ENCODE results near the gene ZDBF2.
"Not testable (repeated sequence)": the region's sequence is repeated elsewhere in the genome, so short reads cannot be mapped to it uniquely, and the experiment has no call there.

The ZDBF2 gene

GRCh38 chr2:206274434-206275311 lies at the start of gene ZDBF2:
Gene ZDBF2 (plus strand): TSS chr2:206274663. CDS start chr2:206281850, 7,187 bp downstream.
- DNase-seq, result peak; percentile 14 to 64

DNA sequence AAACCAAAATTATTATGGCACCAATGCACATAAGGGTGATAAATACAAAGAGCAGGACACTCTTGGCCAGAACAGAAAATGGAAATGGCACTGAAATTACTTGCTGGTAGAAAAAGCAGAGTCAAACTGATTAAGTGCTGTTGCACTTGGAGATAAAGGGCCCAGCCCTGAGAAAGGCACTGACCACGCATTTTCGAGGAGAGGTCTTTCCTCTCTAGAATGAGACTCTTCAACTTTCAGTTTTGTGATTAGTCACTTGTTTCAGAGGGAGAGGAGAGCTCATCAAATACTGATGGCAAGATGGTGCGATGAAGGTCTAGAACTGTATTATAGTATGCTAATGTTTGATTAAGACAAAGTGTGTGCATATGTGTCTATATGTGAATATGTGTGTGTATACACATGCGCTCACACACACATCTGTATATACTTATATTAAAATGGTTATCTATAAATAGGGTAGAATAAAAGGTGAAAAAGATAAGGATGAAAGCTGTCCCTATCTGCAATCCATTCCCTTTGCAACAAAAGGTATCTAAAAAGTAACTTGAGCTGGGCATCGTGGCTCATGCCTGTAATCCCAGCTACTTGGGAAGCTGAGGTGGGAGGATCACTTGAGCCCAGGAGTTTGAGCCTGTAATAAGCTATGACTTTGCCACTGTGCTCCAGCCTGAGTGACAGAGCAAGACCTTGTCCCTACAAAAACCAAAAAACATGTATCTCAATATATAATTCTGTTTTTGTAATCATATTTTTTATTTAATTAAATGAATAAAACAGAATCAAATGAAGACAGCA lies 48.8 kb upstream of the ZDBF2 start:
- no peak for DNase-seq

GRCh38 chr2:206228636-206229035 lies 45.8 kb upstream of the ZDBF2 start:
- DNase-seq, result not testable (repeated sequence)

GRCh38 chr2:206229642-206230041 lies 44.8 kb upstream of the ZDBF2 start:
- no peak for DNase-seq

DNA sequence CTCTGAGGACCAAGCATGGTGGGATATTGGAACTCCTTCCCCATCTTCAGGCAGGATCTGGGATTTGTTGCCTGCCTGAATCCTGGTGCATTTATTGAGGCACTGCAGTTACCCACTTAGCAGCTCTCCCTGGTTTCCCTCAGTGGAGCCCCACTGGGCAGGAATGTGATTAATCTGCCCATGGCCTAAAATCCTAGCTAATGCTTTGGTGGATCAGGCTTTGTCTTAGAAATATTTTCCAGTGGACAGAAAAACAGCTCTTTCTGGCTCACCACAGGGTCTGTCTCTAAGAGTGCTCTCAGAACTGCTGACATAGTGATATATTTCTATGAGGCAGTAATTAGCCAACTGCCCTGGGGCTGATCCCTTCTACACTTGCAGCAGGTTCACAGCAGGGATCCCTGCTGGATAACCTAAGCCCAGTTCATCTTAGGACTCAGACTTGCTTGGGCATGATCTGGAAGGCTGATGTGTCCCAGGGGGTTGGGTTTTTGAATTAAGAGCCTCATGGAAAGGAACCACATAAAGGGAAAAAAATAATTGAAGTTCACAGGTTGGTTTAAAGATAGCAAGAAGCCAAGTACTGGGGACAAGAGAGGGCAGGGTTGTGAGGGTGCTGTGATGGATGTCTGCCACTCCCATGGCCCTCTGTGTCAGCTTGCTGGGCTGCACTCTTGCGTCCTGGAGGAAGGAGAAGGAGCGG lies 44.3 kb upstream of the ZDBF2 start:
- DNase-seq, result peak; percentile 84 to 90

DNA sequence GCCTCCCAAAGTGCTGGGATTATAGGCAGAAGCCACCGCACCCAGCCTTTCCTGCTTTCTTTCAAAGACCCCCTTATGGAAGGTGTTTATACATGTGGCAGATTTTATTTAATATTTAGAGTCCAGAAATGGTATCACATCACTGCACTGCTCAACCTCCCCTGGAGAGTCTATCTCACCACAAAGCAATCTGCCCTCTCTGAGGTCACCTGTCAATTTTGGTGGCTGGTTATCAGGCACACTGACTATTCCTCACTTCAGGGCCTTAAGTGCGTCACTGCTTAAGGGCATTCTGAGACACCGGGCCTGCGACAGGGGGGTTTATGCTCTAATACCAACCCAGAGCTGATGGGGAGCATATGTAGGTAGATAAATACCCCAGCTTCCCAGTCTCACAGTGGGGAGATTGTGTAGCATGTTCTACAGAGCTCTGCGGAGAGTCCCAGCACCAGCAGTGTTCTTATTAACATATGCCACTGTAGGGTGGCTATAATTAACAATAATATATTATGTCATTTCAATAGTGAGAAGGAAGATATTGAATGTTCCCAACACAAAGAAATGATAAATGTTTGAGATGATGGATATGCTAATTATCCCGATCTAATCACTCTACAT lies 42.7 kb upstream of the ZDBF2 start:
- peak in 1 of 2 experiments; percentile 3 for DNase-seq

DNA sequence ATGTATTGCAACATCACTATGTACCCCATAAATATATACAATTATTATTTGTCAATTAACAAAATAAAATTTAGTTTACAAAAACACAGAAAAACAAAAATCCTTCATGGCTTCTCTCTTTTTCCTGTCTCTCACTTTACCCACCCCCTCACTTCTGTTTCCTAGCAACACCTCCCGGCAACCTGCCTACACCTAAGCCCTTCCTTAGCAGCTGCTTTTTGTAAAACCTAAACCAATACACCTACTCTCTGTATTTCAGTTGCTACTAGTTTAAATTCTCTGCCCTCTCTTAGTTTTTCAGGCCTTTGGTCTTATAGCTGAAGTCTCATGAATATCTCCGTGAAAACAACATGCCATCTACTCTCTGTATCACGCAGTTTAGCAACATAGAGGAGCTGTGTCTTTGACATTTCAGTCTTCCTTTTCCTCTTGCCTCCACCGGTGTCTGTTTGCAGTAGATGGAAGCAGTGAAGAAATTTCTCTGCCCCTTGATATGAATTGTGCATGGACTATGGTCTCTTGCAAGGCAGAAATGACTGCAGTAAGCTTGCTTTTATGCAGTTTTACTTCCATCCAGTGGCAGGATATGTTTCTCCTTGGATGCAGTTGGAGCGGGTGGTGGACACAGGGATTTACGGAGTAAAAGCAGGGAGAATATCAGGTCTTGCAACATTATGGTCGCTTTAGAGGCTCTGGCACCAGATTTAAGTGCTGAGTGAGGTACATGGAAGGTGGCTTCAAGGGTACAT lies 42.0 kb upstream of the ZDBF2 start:
- DNase-seq, result peak in 1 of 2 experiments; percentile 32

DNA sequence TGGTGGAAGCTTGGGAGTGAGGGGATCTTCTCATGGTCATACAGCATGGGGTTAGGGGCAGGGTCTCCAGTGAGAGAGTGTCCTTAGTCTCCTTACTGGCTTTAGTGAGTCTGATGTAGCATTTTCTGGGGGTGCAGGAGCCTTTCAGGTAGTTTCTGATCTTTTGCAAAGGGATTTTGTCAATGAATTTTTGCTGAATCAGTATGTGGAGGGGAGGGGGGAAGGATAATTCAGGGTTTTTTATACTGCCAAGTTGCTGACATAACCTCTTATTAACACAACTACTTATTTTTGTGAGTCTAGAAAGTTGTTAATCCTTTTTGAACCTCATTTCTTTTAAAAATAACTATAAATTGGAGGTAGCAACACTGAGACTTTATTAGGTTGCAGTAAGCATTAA lies 35.3 kb upstream of the ZDBF2 start:
- no peak for DNase-seq

GRCh38 chr2:206240327-206240726 lies 34.1 kb upstream of the ZDBF2 start:
- no peak for DNase-seq

- peak in 1 of 2 experiments; percentile 10 for DNase-seq
Measured at GRCh38 chr2:206241736-206242135, 32.7 kb upstream of the ZDBF2 start.

GRCh38 chr2:206245265-206245672 lies 29.2 kb upstream of the ZDBF2 start:
- DNase-seq, result no peak

GRCh38 chr2:206250041-206250897 lies 24.2 kb upstream of the ZDBF2 start:
- no peak for DNase-seq

DNA sequence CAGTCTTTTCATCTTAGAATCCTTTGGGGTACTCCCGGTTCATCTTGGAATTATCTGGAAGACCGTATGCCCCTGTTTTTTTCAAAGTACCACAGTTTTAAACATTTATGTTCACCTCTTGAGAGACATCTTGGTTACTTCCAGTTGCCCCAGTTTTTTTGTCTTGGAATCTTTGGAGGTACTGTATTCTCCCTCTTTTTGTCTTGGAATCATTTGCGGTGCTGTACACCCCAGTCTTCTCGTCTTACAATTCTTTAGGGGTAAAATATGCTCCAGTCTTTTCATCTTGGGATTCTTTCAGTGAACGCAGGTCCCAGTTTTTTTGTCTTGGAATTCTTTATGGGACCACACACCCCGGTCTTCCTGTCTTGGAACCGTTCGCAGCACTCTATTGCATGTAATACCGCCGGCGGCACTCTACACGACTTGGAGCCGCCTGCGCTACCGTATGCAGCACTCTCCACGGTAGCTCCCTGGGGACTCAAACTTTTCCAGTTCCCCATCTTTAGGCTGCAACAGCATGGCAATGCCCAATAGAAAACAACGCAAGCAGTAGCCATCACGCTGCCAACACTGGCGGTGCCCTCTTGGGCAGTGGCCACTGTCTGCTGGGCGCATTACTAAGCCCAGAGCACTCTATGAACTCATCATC lies 21.2 kb upstream of the ZDBF2 start:
- DNase-seq, result no peak

DNA sequence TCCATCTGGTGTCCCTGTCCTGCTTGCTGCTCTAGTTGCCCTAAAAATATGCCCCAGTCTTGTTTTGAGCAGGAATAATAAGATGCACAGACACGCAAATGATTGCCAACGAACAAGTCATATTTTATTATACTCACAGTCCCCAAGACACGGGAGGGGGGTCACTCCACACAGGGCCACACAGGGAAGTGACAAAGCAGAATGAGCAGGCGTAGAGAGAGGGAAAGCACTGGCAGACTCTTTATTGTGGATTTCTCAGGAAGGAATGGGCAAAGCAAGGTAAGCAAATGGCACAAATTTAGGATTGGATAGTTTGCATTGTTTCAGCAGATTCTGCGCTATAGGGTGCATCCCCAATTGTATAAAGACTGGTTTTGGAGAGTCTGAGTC lies 20.7 kb upstream of the ZDBF2 start:
- DNase-seq, result no peak

GRCh38 chr2:206255003-206255402 lies 19.5 kb upstream of the ZDBF2 start:
- DNase-seq, result no peak

GRCh38 chr2:206256706-206257205 lies 17.7 kb upstream of the ZDBF2 start:
- DNase-seq, result no peak

- DNase-seq, result no peak
Measured at GRCh38 chr2:206257350-206257749, 17.1 kb upstream of the ZDBF2 start.

- no peak for DNase-seq
Measured at GRCh38 chr2:206257861-206258260, 16.6 kb upstream of the ZDBF2 start.

- not testable (repeated sequence) for DNase-seq
Measured at GRCh38 chr2:206258615-206259014, 15.8 kb upstream of the ZDBF2 start.
